K562 (cell line): ENCODE results near the gene SYCP2. TPM values are rescaled to one million over a fixed set of nuclear protein-coding genes. Genes with fewer than 3 reads are reported as not detected.

Source experiments
- ATAC-seq: fragments of 200-7000 bp; cut with Tn5 transposase; 3 replicates; pipeline ENCODE4 v1.9.1; 2020; ENCODE audit warnings: moderate library complexity
- BruUV-seq: library from RNA; stranded (reverse); fragments of 400-500 nt; replicated peaks from 2 replicates; lab custom pipeline; 2021; lab: Mats Ljungman, UMichigan
- CTCF ChIA-PET: fragments of 300-600 bp; formaldehyde crosslinking; extraction: SDS; loops from one replicate; lab custom pipeline; 2021; ENCODE audit warnings: low intra/inter-chr PET ratio; lab: Yijun Ruan, JAX
- POLR2A ChIA-PET: fragments of 300-600, 350-650 bp; sonication (Branson Sonifier 250); formaldehyde crosslinking; extraction: SDS; loops from one replicate; lab custom pipeline; 2021; ENCODE audit warnings: antibody characterized with exemption, inconsistent platforms; lab: Yijun Ruan, JAX
- DNase-seq, 4 experiments: peaks; one replicate each; pipeline versions ENCODE4 v3.0.0 to v3.0.0-alpha.2; 2011 to 2018; ENCODE audit warnings: low spot score in 3 of 4, mixed read lengths in 3 of 4; ENCODE audit errors: extremely low read depth in 1 of 4
- FAIRE-seq: peaks from 2 replicates; lab custom pipeline; 2011; peaks lifted over from hg19 to GRCh38; lab: Jason Lieb, UNC
- H2AFZ ChIP-seq: 2 replicates; pipeline ENCODE4 v1.6.0; 2011; ENCODE audit warnings: low read depth, low read length, control low read depth, inconsistent platforms
- H3K27ac ChIP-seq: fragments of 200-600 bp; 3 replicates; pipeline ENCODE4 v1.8.0; 2011; ENCODE audit warnings: low read depth, mild to moderate bottlenecking, control low read depth, inconsistent platforms, low read length, moderate library complexity, mixed read lengths; ENCODE audit errors: extremely low read depth
- H3K27me3 ChIP-seq, 2 experiments: fragments of 300-600 bp in 1 of 2; 2 replicates in 1 of 2; 3 replicates in 1 of 2; pipeline versions ENCODE4 v1.6.0 to v1.8.0; 2011; ENCODE audit warnings: inconsistent platforms in 2 of 2, low read length in 2 of 2, mild to moderate bottlenecking in 1 of 2, mixed read lengths in 1 of 2, moderate library complexity in 1 of 2; ENCODE audit not compliant: control insufficient read depth in 2 of 2, insufficient read depth in 2 of 2
- H3K36me3 ChIP-seq: fragments of 300-600 bp; 3 replicates; pipeline ENCODE4 v1.8.0; 2011; ENCODE audit warnings: mild to moderate bottlenecking, low read length, inconsistent platforms; ENCODE audit not compliant: control insufficient read depth, insufficient read depth
- H3K4me1 ChIP-seq, 2 experiments: fragments of 200-600 bp in 1 of 2; replicated peaks in 1 of 2; 2 replicates in 1 of 2; 3 replicates in 1 of 2; pipeline versions ENCODE4 v1.5.1 to v1.8.0; 2011; ENCODE audit warnings: inconsistent platforms in 2 of 2, low read length in 2 of 2, mild to moderate bottlenecking in 1 of 2, mixed read lengths in 1 of 2, moderate library complexity in 1 of 2; ENCODE audit not compliant: control insufficient read depth in 2 of 2, insufficient read depth in 2 of 2
- H3K4me2 ChIP-seq: 2 replicates; pipeline ENCODE4 v1.6.1; 2011; ENCODE audit warnings: low read length, control low read depth, inconsistent platforms, mixed read lengths; ENCODE audit not compliant: insufficient read depth
- H3K4me3 ChIP-seq: fragments of 200-600 bp; sonication (generic), shearing (Covaris generic); 2 replicates; pipeline ENCODE4 v1.5.1; 2016; ENCODE audit warnings: control low read depth, inconsistent platforms
- H3K79me2 ChIP-seq: fragments of 200-600 bp; 3 replicates; pipeline ENCODE4 v1.8.0; 2011; ENCODE audit warnings: low read length, inconsistent platforms; ENCODE audit not compliant: control insufficient read depth, insufficient read depth
- H3K9ac ChIP-seq, 2 experiments: 2 replicates each; pipeline versions ENCODE4 v1.6.0 to v1.6.1; 2011; ENCODE audit warnings: low read depth in 2 of 2, low read length in 2 of 2, control low read depth in 1 of 2, inconsistent platforms in 1 of 2, mild to moderate bottlenecking in 1 of 2, mixed read lengths in 1 of 2; ENCODE audit not compliant: insufficient read depth in 1 of 2
- H3K9me1 ChIP-seq: one replicate; pipeline ENCODE4 v1.6.0; 2011; ENCODE audit warnings: inconsistent platforms, mild to moderate bottlenecking, low read length, moderate library complexity; ENCODE audit not compliant: control insufficient read depth, insufficient read depth
- H3K9me3 ChIP-seq: replicated peaks from 2 replicates; pipeline ENCODE4 v1.5.1; 2011; ENCODE audit warnings: low read depth, low read length, inconsistent platforms; ENCODE audit not compliant: control insufficient read depth, insufficient read depth
- H4K20me1 ChIP-seq: replicated peaks from 2 replicates; pipeline ENCODE4 v1.6.1; 2011; ENCODE audit warnings: low read length, inconsistent platforms, mixed read lengths; ENCODE audit not compliant: control insufficient read depth, insufficient read depth
- CHAMP1 ChIP-seq: fragments of 450-650 bp; IDR thresholded peaks from 2 replicates; pipeline ENCODE4 v1.6.1; 2016; ENCODE audit warnings: mild to moderate bottlenecking
- EZH2 ChIP-seq: IDR thresholded peaks from 2 replicates; pipeline ENCODE4 v1.6.1; 2012; ENCODE audit warnings: low read depth, mild to moderate bottlenecking, inconsistent platforms, low read length, borderline replicate concordance
- HNRNPL ChIP-seq: fragments of 200-400 bp; formaldehyde crosslinking; IDR thresholded peaks from 2 replicates; pipeline ENCODE4 v1.6.1; 2017; ENCODE audit warnings: low read depth, mild to moderate bottlenecking, low read length
- KDM5B ChIP-seq: fragments of 200-600 bp; sonication (generic); IDR thresholded peaks from 2 replicates; pipeline ENCODE4 v1.6.1; 2012; ENCODE audit warnings: low read depth, mild to moderate bottlenecking, moderate library complexity, low read length, control low read depth, inconsistent platforms; ENCODE audit not compliant: insufficient replicate concordance
- MITF ChIP-seq: IDR thresholded peaks from 2 replicates; pipeline ENCODE4 v1.6.1; 2014; ENCODE audit warnings: antibody characterized with exemption
- PREB ChIP-seq: sonication (generic); formaldehyde crosslinking; IDR thresholded peaks from 2 replicates; pipeline ENCODE4 v1.8.1; 2023; ENCODE audit warnings: mild to moderate bottlenecking, missing genetic modification reagents
- ZBTB1 ChIP-seq: sonication (generic); formaldehyde crosslinking; IDR thresholded peaks from 2 replicates; pipeline ENCODE4 v1.8.1; 2023; ENCODE audit warnings: missing genetic modification reagents, low read depth, mild to moderate bottlenecking, borderline replicate concordance
- ZNF696 ChIP-seq: fragments of 250-450 bp; sonication (Bioruptor Pico); conservative IDR thresholded peaks from 2 replicates; pipeline ENCODE4 v1.4.0; 2020; ENCODE audit warnings: mild to moderate bottlenecking, moderate library complexity
- WGBS: fragments of 100-300 bp; shearing (Covaris generic); methylation state at CpG from one replicate; pipeline ENCODE4 v1.1.6; 2016; ENCODE audit warnings: low coverage, mixed read lengths; ENCODE audit not compliant: insufficient coverage; ENCODE audit errors: missing lambda C conversion rate; 5-methylcytosine and 5-hydroxymethylcytosine counted together
- in situ Hi-C: fragments of 300-500 bp; cut with MboI; formaldehyde crosslinking; loops from 4 replicates; pipeline ENCODE4 v1.15.0; 2018; ENCODE audit warnings: inconsistent platforms, mixed read lengths
- intact Hi-C: fragments of 100-400 bp; cut with micrococcal nuclease; formaldehyde crosslinking; loops from 2 replicates; pipeline ENCODE4 v1.14.2; 2022
- polyA plus RNA-seq, 8 experiments: library from polyadenylated mRNA; depleted of rRNA in 4 of 8; stranded (reverse) in 5 of 8; unstranded in 3 of 8; fragments of >200 nt; fragmentation: Nextera tagmentation in 2 of 8; fragmentation: Illumina TruSeq in 1 of 8; extraction: Ambion mirVana in 2 of 8; extraction: Trizol in 1 of 8; gene quantifications; 2 replicates each; pipeline versions ENCODE4 v1.2.1 to v1.2.3, GENCODE V29; 2011 to 2014; ENCODE audit warnings: inconsistent platforms in 1 of 8, missing spikeins in 1 of 8
- total RNA-seq, 7 experiments: library from RNA; depleted of rRNA in 6 of 7; stranded (reverse); fragments of >200 nt in 6 of 7; fragmentation: Illumina TruSeq in 2 of 7; extraction: Trizol in 2 of 7; gene quantifications; 2 replicates each; pipeline versions ENCODE4 v1.2.1 to v1.2.3, GENCODE V29; 2011 to 2021; ENCODE audit warnings: low replicate concordance in 1 of 7
- TF ChIP-seq, protein P1 (sequence below): fragments of 250-450 bp; sonication (Bioruptor Pico); IDR thresholded peaks from 2 replicates; pipeline ENCODE4 v1.5.0; 2020; ENCODE audit warnings: mild to moderate bottlenecking

The SYCP2 gene
- total and polyA plus RNA-seq, 9 of the 15 experiments (the other 6 are each of a cell fraction or from before 2014, with no cell fraction given): 0.24 to 1.6 (median 0.67) TPM

DNA sequence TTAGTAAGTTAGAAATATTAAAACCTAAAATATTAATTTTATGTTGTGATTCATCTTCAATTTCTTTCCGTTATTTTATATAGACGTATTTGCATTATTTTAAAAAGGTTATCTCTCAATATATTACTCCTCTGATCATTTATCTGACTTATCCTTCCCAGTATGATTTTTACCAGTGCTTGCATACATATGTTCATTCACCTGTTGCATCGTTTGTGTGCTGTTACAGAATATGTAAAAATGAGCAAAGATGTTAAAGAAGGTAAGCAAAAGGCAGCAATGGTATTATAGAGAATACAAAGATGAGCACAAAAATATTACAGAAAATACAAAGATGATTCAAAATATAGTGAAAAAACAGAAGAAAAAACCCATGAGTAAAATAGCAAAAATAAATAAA is 48.9 kb downstream of the SYCP2 start:
- DNase-seq (no peak), FAIRE-seq (no peak), ATAC-seq (no peak)
- Histone ChIP-seq H2AFZ (no peak overlapping the region), H3K27ac (no peak overlapping the region), H3K27me3 (no peaks in the 10 kb centered on the region), H3K9me3 (no peaks in the 10 kb centered on the region), H3K4me1 (no peaks in the 10 kb centered on the region), H3K4me2 (no peak overlapping the region), H3K4me3 (no peak overlapping the region), H3K36me3 (no peaks in the 10 kb centered on the region), H3K9ac (no peak overlapping the region), H3K79me2 (no peaks in the 10 kb centered on the region), H4K20me1 (no peaks in the 10 kb centered on the region), H3K9me1 (no peaks in the 10 kb centered on the region)
- CTCF ChIA-PET: no interaction called here
- intact Hi-C loops: no loop called here
- TF ChIP-seq EZH2 (no peak), HNRNPL (no peak)
- no TSS peak for BruUV-seq
- 1% methylated on average over 3 of the region's 3 CpGs for WGBS
- POLR2A ChIA-PET: no interaction called here
- in situ Hi-C loops: no loop called here

- ChIA-PET POLR2A (no interaction called here), CTCF (no interaction called here)
- H3K9me3 ChIP-seq: no peaks in the 10 kb centered on the region
- H3K36me3 ChIP-seq: no peaks in the 10 kb centered on the region
- no peaks in the 10 kb centered on the region for H3K79me2 ChIP-seq
- intact Hi-C loops (no loop called here), in situ Hi-C loops (no loop called here)
- no peaks in the 10 kb centered on the region for H4K20me1 ChIP-seq
- no TSS peak for BruUV-seq
- 0% methylated on average over 1 of the region's 1 CpG for WGBS
- H3K27ac ChIP-seq: no peak overlapping the region
- H2AFZ ChIP-seq: no peak overlapping the region
- ATAC-seq (no peak), FAIRE-seq (no peak), DNase-seq (no peak)
- H3K4me2 ChIP-seq: no peak overlapping the region
- no peaks in the 10 kb centered on the region for H3K9me1 ChIP-seq
- H3K27me3 ChIP-seq: no peaks in the 10 kb centered on the region
- H3K4me1 ChIP-seq: no peaks in the 10 kb centered on the region
- H3K9ac ChIP-seq: no peak overlapping the region
- H3K4me3 ChIP-seq: no peak overlapping the region
- TF ChIP-seq KDM5B (no peak), ZBTB1 (CRISPR knock-in tag) (no peak), PREB (CRISPR knock-in tag) (no peak), MITF (no peak), ZNF696 (no peak), CHAMP1 (no peak)
- TF ChIP-seq, protein P1, sequence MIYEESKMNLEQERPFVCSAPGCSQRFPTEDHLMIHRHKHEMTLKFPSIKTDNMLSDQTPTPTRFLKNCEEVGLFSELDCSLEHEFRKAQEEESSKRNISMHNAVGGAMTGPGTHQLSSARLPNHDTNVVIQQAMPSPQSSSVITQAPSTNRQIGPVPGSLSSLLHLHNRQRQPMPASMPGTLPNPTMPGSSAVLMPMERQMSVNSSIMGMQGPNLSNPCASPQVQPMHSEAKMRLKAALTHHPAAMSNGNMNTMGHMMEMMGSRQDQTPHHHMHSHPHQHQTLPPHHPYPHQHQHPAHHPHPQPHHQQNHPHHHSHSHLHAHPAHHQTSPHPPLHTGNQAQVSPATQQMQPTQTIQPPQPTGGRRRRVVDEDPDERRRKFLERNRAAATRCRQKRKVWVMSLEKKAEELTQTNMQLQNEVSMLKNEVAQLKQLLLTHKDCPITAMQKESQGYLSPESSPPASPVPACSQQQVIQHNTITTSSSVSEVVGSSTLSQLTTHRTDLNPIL: no peak
These were observed 53.2 kb downstream of the SYCP2 start for GRCh38 chr20:59880198-59880597.
